HUDEP-2 (cell line): Measurements from ENCODE around the gene SLC26A9.
"Not testable (repeated sequence)": the region's sequence is repeated elsewhere in the genome, so short reads cannot be mapped to it uniquely, and the experiment has no call there.

Source experiments
- DNase-seq, 76 experiments: peaks; one replicate each; lab custom pipeline; 2025; ENCODE audit not compliant: unreplicated experiment in 76 of 76; lab: John Stamatoyannopoulos, UW

Gene SLC26A9

GRCh38 chr1:205907794-205908193 is 35.5 kb downstream of the SLC26A9 start:
- peak in 3 of 76 experiments; percentile 11 to 17 (median 16) for DNase-seq

GRCh38 chr1:205905095-205905494 is 38.2 kb downstream of the SLC26A9 start:
- DNase-seq, result not testable (repeated sequence)

- DNase-seq, result no peak
Measured at GRCh38 chr1:205896351-205896750, 46.9 kb downstream of the SLC26A9 start.

- not testable (repeated sequence) for DNase-seq
Measured at GRCh38 chr1:205894119-205894518, 49.1 kb downstream of the SLC26A9 start.

GRCh38 chr1:205892175-205892574 is 51.1 kb downstream of the SLC26A9 start:
- not testable (repeated sequence) for DNase-seq

- not testable (repeated sequence) for DNase-seq
Measured at GRCh38 chr1:205891481-205891880, 51.8 kb downstream of the SLC26A9 start.

GRCh38 chr1:205890631-205891030 is 52.6 kb downstream of the SLC26A9 start:
- DNase-seq, result not testable (repeated sequence)

- DNase-seq, result not testable (repeated sequence)
Measured at GRCh38 chr1:205889706-205890105, 53.5 kb downstream of the SLC26A9 start.

GRCh38 chr1:205889006-205889405 is 54.2 kb downstream of the SLC26A9 start:
- not testable (repeated sequence) for DNase-seq

- no peak for DNase-seq
Measured at GRCh38 chr1:205883792-205884191, 59.5 kb downstream of the SLC26A9 start.

- DNase-seq, result no peak
Measured at GRCh38 chr1:205880923-205881322, 62.3 kb downstream of the SLC26A9 start.

GRCh38 chr1:205879974-205880373 is 63.3 kb downstream of the SLC26A9 start:
- DNase-seq, result no peak

- DNase-seq, result no peak
Measured at GRCh38 chr1:205878026-205878425, 65.2 kb downstream of the SLC26A9 start.

- DNase-seq, result not testable (repeated sequence)
Measured at GRCh38 chr1:205873148-205873547, 70.1 kb downstream of the SLC26A9 start.

- DNase-seq, result no peak
Measured at GRCh38 chr1:205870236-205870635, 73.0 kb downstream of the SLC26A9 start.
